KMS-11 (cell line): ENCODE results near the gene LCN9.
"Not testable (repeated sequence)": the region's sequence is repeated elsewhere in the genome, so short reads cannot be mapped to it uniquely, and the experiment has no call there.

Source experiments
- H2AFZ ChIP-seq: fragments of 200-600 bp; sonication (generic); 2 replicates; pipeline ENCODE4 v1.6.1; 2016; ENCODE audit warnings: antibody characterized with exemption, mixed run types, low read depth
- H3K27ac ChIP-seq: fragments of 200-600 bp; sonication (generic); 2 replicates; pipeline ENCODE4 v1.6.1; 2016; ENCODE audit warnings: mild to moderate bottlenecking, mixed run types
- H3K27me3 ChIP-seq: fragments of 200-600 bp; sonication (generic); 2 replicates; pipeline ENCODE4 v1.6.1; 2017; ENCODE audit warnings: mild to moderate bottlenecking, low read depth, mixed run types, moderate library complexity; ENCODE audit not compliant: insufficient read depth
- H3K36me3 ChIP-seq: fragments of 200-600 bp; sonication (generic); 2 replicates; pipeline ENCODE4 v1.6.1; 2017; ENCODE audit warnings: mild to moderate bottlenecking, mixed run types; ENCODE audit not compliant: insufficient read depth
- H3K4me1 ChIP-seq: fragments of 200-600 bp; sonication (generic); 2 replicates; pipeline ENCODE4 v1.6.1; 2016; ENCODE audit warnings: mild to moderate bottlenecking, low read depth, mixed run types; ENCODE audit not compliant: poor library complexity, severe bottlenecking
- H3K4me2 ChIP-seq: fragments of 200-600 bp; sonication (generic); 2 replicates; pipeline ENCODE4 v1.7.0; 2016; ENCODE audit warnings: mild to moderate bottlenecking, mixed run types
- H3K4me3 ChIP-seq: fragments of 200-600 bp; sonication (generic); IDR thresholded peaks from 2 replicates; pipeline ENCODE4 v1.6.1; 2017; ENCODE audit warnings: low read depth, low read length, mixed read lengths; ENCODE audit not compliant: insufficient read depth
- H3K79me2 ChIP-seq: fragments of 200-600 bp; sonication (generic); 2 replicates; pipeline ENCODE4 v1.6.1; 2016; ENCODE audit warnings: low read depth, mixed run types; ENCODE audit not compliant: insufficient read depth
- H3K9ac ChIP-seq: fragments of 200-600 bp; sonication (generic); 2 replicates; pipeline ENCODE4 v1.6.1; 2016; ENCODE audit warnings: mild to moderate bottlenecking, mixed run types
- H4K20me1 ChIP-seq: fragments of 200-600 bp; sonication (generic); 2 replicates; pipeline ENCODE4 v1.6.1; 2016; ENCODE audit warnings: mild to moderate bottlenecking, mixed run types; ENCODE audit not compliant: insufficient read depth
- CTCF ChIP-seq: fragments of 200-600 bp; sonication (generic); conservative IDR thresholded peaks from 2 replicates; pipeline ENCODE4 v1.6.1; 2017; ENCODE audit warnings: low read depth, mild to moderate bottlenecking, antibody characterized with exemption, low read length, moderate library complexity, mixed read lengths

Gene LCN9

GRCh38 chr9:135624282-135624681 is 38.8 kb upstream of the LCN9 start:
- H3K4me1 ChIP-seq, result no peaks in the 10 kb centered on the region
- no peak overlapping the region for H2AFZ ChIP-seq

GRCh38 chr9:135632841-135633240 is 30.3 kb upstream of the LCN9 start:
- no peak for TF ChIP-seq CTCF
- Histone ChIP-seq H3K27me3 (peaks cover 63% of the 10 kb centered on the region), H3K9ac (no peak overlapping the region), H2AFZ (no peak overlapping the region), H3K4me1 (no peaks in the 10 kb centered on the region), H3K36me3 (no peaks in the 10 kb centered on the region), H3K4me3 (no peak overlapping the region), H3K79me2 (no peaks in the 10 kb centered on the region), H3K27ac (no peak overlapping the region), H3K4me2 (no peak overlapping the region), H4K20me1 (no peaks in the 10 kb centered on the region)

More at GRCh38 chr9:135624282-135624681, 38.8 kb upstream of the LCN9 start:
- Histone ChIP-seq H3K27ac (no peak overlapping the region), H3K9ac (no peak overlapping the region), H3K4me2 (no peak overlapping the region), H4K20me1 (no peaks in the 10 kb centered on the region), H3K79me2 (no peaks in the 10 kb centered on the region), H3K4me3 (no peak overlapping the region), H3K27me3 (peaks cover 79% of the 10 kb centered on the region), H3K36me3 (no peaks in the 10 kb centered on the region)
- no peak for TF ChIP-seq CTCF

- H3K4me3 ChIP-seq, H3K79me2 ChIP-seq, H3K36me3 ChIP-seq, H4K20me1 ChIP-seq, H3K4me2 ChIP-seq, H2AFZ ChIP-seq, H3K27ac ChIP-seq, H3K4me1 ChIP-seq, H3K9ac ChIP-seq: not testable (repeated sequence)
- H3K27me3 ChIP-seq, result peaks cover 66% of the 10 kb centered on the region
Measured at GRCh38 chr9:135636930-135637530, 26.1 kb upstream of the LCN9 start.

GRCh38 chr9:135639196-135639595 is 23.9 kb upstream of the LCN9 start, which contains the start of gene GLT6D1:
TSS of gene GLT6D1 (minus strand) at chr9:135639540. CDS start at chr9:135639187, 353 bp downstream.
- peaks cover 52% of the 10 kb centered on the region for H3K27me3 ChIP-seq
- no peak for TF ChIP-seq CTCF

GRCh38 chr9:135641047-135641446 is 22.1 kb upstream of the LCN9 start:
- Histone ChIP-seq H3K27me3 (peaks cover 40% of the 10 kb centered on the region), H3K79me2 (no peaks in the 10 kb centered on the region), H3K27ac (no peak overlapping the region), H3K4me2 (no peak overlapping the region), H3K4me1 (no peaks in the 10 kb centered on the region), H3K36me3 (no peaks in the 10 kb centered on the region), H3K9ac (no peak overlapping the region), H3K4me3 (no peak overlapping the region), H2AFZ (no peak overlapping the region), H4K20me1 (no peaks in the 10 kb centered on the region)
- TF ChIP-seq CTCF, result no peak

More at GRCh38 chr9:135639196-135639595, 23.9 kb upstream of the LCN9 start, which contains the start of gene GLT6D1:
- no peaks in the 10 kb centered on the region for H3K4me1 ChIP-seq
- no peak within 1 kb of the TSS for H3K4me2 ChIP-seq
- H3K4me3 ChIP-seq, result no peak within 1 kb of the TSS
- no peak within 1 kb of the TSS for H3K9ac ChIP-seq
- no peaks in the 10 kb centered on the region for H3K79me2 ChIP-seq
- H4K20me1 ChIP-seq, result no peaks in the 10 kb centered on the region
- H3K36me3 ChIP-seq, result no peaks in the 10 kb centered on the region
- no peak within 1 kb of the TSS for H3K27ac ChIP-seq
- no peak within 1 kb of the TSS for H2AFZ ChIP-seq
